ACC112 (cell line): ENCODE results near the gene TMTC1.
"Not testable (repeated sequence)": the region's sequence is repeated elsewhere in the genome, so short reads cannot be mapped to it uniquely, and the experiment has no call there.

Experiments
- H2AFZ ChIP-seq: fragments of 200-600 bp; sonication (generic); one replicate; pipeline ENCODE4 v1.6.0; 2017; ENCODE audit warnings: antibody characterized with exemption, low read length; ENCODE audit not compliant: unreplicated experiment
- H3K27ac ChIP-seq: fragments of 200-600 bp; sonication (generic); 2 replicates; pipeline ENCODE4 v1.5.1; 2014; ENCODE audit warnings: low read depth, mild to moderate bottlenecking, antibody characterized with exemption, low read length, moderate library complexity
- H3K27me3 ChIP-seq: fragments of 200-600 bp; sonication (generic); 2 replicates; pipeline ENCODE4 v1.6.1; 2014; ENCODE audit warnings: mild to moderate bottlenecking, antibody characterized with exemption, low read length, moderate library complexity, mixed read lengths; ENCODE audit not compliant: insufficient read depth
- H3K36me3 ChIP-seq: fragments of 200-600 bp; sonication (generic); 2 replicates; pipeline ENCODE4 v1.6.1; 2016; ENCODE audit warnings: mild to moderate bottlenecking, antibody characterized with exemption, low read length, moderate library complexity, mixed read lengths; ENCODE audit not compliant: insufficient read depth
- H3K4me1 ChIP-seq: fragments of 200-600 bp; sonication (generic); one replicate; pipeline ENCODE4 v1.6.1; 2016; ENCODE audit warnings: low read length, mixed read lengths; ENCODE audit not compliant: insufficient read depth, unreplicated experiment, control insufficient read depth
- H3K4me3 ChIP-seq: fragments of 200-600 bp; sonication (generic); 2 replicates; pipeline ENCODE4 v1.5.1; 2014; ENCODE audit warnings: mild to moderate bottlenecking, low read depth, low read length
- H3K79me2 ChIP-seq: fragments of 200-600 bp; sonication (generic); one replicate; pipeline ENCODE4 v1.6.0; 2016; ENCODE audit warnings: low read length; ENCODE audit not compliant: control insufficient read depth, unreplicated experiment, insufficient read depth

The TMTC1 gene

DNA sequence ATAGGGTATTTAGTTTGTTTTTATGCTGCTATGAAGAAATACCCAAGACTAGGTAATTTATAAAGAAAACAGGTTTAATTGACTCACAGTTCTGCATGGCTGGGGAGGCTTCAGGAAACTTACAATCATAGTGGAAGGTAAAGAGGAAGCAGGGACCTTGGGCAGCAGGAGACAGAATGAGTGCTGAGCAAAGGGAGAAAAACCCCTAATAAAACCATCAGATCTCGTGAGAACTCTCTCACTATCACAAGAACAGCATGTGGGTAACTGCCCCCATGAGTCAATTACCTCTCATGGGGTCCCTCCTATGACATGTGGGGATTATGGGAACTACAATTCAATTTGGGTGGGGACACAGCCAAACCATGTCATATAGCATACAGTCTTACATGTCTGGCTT, 153.6 kb downstream of the TMTC1 start:
- H3K79me2 ChIP-seq, H3K4me3 ChIP-seq, H3K27me3 ChIP-seq, H3K27ac ChIP-seq, H3K4me1 ChIP-seq, H2AFZ ChIP-seq: not testable (repeated sequence)
- peaks cover 71% of the 10 kb centered on the region for H3K36me3 ChIP-seq

DNA sequence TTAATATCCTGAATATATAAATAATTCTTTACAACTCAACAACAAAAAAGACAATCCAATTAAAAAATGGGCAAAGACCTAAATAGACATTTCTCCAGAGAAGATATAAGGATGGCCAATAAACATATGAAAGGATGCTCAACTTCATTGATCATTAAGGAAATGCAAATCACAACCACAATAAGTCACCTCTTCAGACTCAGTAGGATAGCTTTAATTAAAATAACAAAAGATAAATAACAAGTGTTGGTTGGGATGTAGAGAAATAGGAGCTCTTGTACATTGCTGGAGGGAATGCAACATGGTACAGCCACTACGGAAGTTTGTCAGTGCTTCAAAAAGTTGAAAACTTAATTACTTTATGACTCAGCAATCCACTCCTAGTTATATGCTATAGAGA, 156.5 kb downstream of the TMTC1 start:
- Histone ChIP-seq H3K36me3 (peaks cover 50% of the 10 kb centered on the region), H3K4me1 (peaks cover 3% of the 10 kb centered on the region), H2AFZ (no peak overlapping the region), H3K27me3 (no peaks in the 10 kb centered on the region), H3K27ac (no peak overlapping the region), H3K79me2 (no peaks in the 10 kb centered on the region), H3K4me3 (no peak overlapping the region)

DNA sequence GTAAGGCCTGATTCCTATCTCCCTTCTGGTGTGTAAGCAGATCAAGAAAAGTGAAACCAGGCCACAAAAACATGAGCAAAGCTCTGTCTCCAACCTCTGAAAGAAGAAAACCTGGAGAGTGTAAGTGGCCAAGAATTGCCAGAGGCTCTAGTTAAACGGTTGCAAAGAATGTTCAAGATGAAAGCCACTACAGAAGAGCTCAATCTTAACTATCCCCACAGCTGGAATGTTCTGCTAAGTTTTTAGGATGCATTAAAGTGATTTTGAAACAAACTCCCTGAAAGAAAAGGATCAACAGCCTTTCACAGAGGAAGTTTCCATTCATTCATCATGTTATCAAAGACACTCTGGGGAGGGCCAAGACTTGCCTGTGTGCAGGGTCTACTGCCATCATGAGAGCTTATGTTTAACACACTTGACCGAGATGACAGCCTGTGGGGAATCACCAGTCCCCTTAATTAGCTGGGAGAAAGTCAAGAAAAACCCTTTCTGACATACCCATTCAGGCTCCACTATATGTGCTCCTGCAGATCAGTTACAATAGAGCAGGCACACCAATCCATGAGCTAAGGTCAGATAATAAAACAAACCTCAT, 158.3 kb downstream of the TMTC1 start:
- H3K79me2 ChIP-seq, result no peaks in the 10 kb centered on the region

DNA sequence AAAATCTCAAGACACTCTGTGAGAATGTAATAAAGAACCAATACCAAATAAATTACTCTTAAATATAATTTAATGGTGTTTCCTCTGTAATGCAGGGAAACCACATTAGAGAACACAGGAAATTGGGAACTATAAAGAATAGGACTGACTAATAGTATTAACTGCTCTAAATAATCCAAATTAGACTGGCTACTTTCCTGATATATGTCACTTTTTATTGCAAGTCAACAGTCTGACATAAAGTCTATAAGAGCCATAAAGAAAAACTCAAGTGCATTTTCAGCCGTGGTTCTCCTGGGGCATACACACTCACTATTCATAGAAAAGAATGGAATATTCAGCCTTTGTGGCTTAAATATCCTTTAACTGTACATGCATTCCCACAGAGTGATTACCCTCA, 161.5 kb downstream of the TMTC1 start:
- no peaks in the 10 kb centered on the region for H3K27me3 ChIP-seq
- H3K36me3 ChIP-seq, result peaks cover 30% of the 10 kb centered on the region
- H3K27ac ChIP-seq, result no peak overlapping the region
- peaks cover 21% of the 10 kb centered on the region for H3K4me1 ChIP-seq
- H2AFZ ChIP-seq, result no peak overlapping the region
- H3K79me2 ChIP-seq, result no peaks in the 10 kb centered on the region
- no peak overlapping the region for H3K4me3 ChIP-seq

More for the DNA sequence above, 158.3 kb downstream of the TMTC1 start:
- H3K4me3 ChIP-seq, result no peak overlapping the region
- no peaks in the 10 kb centered on the region for H3K27me3 ChIP-seq
- peaks cover 47% of the 10 kb centered on the region for H3K36me3 ChIP-seq
- no peak overlapping the region; the same call in 1 of the 2 replicates for H3K27ac ChIP-seq
- H2AFZ ChIP-seq, result no peak overlapping the region
- H3K4me1 ChIP-seq, result peaks cover 3% of the 10 kb centered on the region

DNA sequence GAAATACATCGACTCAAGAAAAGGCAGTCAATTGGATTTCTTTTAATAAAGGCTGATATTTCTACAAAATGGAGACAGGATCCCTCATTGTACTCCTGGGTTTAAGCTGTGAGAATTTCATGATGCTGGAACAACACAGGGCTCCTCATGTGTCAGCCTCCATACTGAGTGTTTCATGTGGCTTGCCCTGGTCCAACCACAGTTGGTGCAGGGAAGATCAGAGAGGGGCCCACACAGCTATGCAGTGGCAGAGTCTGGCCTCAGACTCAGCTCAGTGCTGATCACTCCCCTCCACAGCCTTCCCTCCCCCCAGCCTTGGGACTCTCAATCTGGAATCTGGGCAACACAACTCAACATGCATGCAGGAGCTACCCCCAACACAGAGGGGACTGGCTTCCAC, 163.7 kb downstream of the TMTC1 start:
- Histone ChIP-seq H3K4me1 (peaks cover 31% of the 10 kb centered on the region), H3K27ac (peak overlapping the region; percentile 100; the same call in 1 of the 2 replicates), H2AFZ (no peak overlapping the region), H3K4me3 (no peak overlapping the region), H3K36me3 (peaks cover 37% of the 10 kb centered on the region), H3K79me2 (peaks cover 2% of the 10 kb centered on the region), H3K27me3 (no peaks in the 10 kb centered on the region)

DNA sequence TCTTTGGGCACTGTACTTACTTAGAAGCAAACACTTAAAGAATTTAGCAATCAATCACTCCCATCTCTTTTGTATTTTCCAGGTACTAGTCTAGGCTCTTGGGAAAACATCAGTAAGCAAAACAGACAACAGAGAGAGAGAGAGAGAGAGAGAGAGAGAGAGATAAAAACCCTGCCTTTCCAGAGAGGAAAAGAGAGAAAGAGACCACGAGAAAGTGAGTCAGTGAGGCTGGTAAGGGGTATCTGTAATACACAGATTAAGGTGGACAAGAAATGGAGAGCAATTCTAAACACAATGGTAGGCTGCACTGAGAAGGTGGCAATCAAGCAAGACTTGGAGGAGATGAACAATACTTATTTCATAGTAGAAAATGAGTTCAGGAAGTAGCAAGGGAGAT, 166.3 kb downstream of the TMTC1 start:
- Histone ChIP-seq H3K27ac (peak overlapping the region; percentile 100), H3K27me3 (no peaks in the 10 kb centered on the region), H3K4me3 (peak overlapping the region; percentile 42; the same call in 1 of the 2 replicates), H3K4me1 (peaks cover 42% of the 10 kb centered on the region), H3K36me3 (peaks cover 60% of the 10 kb centered on the region), H2AFZ (no peak overlapping the region), H3K79me2 (peaks cover 12% of the 10 kb centered on the region)

DNA sequence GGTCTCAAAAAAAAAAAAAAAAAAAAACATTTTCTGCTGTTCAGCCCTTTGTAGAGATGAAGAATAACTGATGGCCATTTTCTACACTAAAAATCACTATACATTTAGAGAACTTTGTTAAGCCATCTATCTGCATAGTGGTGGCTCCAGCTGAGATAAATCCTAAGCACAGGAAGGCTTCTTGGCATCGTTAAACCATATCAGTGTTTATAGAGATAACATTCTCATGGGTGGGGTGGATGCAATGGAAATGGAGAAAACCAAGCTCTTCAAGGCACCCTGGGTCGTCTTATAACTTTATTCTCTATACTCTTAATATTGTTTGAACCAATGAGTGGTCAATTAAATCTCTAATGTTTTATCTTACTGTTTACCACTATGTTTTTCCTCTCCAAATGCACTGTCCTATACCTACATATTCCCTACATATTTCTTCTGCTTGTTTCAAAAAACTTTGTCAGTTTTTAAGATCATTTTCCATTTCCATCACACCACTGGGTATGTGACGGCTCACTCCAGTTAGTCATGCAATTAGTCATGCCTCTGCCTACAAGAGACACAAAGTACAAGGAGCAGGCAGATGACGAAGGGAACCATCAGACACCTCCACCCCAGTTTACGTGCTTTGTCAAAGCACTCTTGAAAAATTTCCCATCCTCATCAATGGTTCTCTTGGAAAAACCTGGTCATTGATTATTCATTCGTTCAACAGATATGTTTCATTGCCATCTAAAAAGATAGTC, 166.9 kb downstream of the TMTC1 start:
- Histone ChIP-seq H3K36me3 (peaks cover 57% of the 10 kb centered on the region), H3K4me3 (peak overlapping the region; percentile 42; the same call in 1 of the 2 replicates), H3K27ac (peak overlapping the region; percentile 100), H3K27me3 (no peaks in the 10 kb centered on the region), H3K4me1 (peaks cover 48% of the 10 kb centered on the region), H2AFZ (no peak overlapping the region), H3K79me2 (peaks cover 12% of the 10 kb centered on the region)

DNA sequence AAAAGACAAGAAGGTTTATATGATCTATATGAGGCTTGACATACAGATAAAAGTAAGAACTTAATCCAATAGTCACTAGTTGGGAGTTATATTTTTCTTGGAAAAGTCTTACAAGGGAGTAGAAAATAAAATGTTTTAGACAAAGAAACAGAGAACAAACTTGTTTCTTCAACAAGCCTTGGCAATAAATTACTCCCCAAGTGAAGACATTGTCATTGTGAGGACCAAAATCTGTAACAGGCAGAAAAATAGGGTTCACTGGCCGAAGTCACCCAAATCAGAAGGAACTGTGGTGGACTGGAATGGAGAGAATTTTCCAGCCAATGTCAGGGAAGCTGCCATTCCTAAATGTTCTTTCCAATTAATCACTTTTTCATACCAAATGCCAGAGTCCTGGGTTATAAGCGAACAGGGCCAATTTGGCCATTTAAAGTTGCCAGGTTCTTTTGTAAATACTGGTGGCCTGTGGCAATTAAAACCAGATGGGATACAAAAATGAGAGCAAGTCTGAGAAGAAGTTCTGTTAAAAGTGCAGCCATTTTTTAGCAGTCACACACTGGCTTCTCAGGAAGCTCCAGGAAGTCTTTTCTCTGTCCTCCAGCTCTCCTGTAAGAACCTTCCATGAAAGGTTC, 168.9 kb downstream of the TMTC1 start:
- no peaks in the 10 kb centered on the region for H3K27me3 ChIP-seq
- H3K4me1 ChIP-seq, result peaks cover 63% of the 10 kb centered on the region

DNA sequence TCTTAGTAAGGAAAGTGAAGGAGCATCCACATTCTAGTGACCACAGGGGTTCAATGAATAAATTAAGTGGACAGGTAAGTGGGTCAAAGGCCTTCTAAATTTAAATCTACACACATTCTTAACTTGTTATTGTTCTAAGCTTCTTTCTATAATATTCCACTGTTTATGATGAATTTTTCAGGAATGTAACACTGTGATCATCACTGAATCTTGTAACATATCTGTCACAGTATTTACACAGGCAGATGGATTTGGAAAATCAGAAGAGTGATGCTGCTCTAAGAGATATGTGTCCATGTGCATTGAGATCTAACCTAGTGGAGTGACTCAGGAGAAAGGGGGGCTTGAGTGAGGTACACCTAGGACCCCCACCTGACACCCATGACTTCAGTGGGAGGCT, 170.8 kb downstream of the TMTC1 start:
- H3K27ac ChIP-seq, result peak overlapping the region; percentile 100
- H2AFZ ChIP-seq, result no peak overlapping the region
- H3K79me2 ChIP-seq, result peaks cover 12% of the 10 kb centered on the region
- peaks cover 41% of the 10 kb centered on the region for H3K36me3 ChIP-seq
- peaks cover 52% of the 10 kb centered on the region for H3K4me1 ChIP-seq
- no peak overlapping the region for H3K4me3 ChIP-seq
- H3K27me3 ChIP-seq, result no peaks in the 10 kb centered on the region

More for the DNA sequence above, 168.9 kb downstream of the TMTC1 start:
- Histone ChIP-seq H3K79me2 (peaks cover 12% of the 10 kb centered on the region), H2AFZ (no peak overlapping the region), H3K4me3 (no peak overlapping the region), H3K27ac (peak overlapping the region; percentile 100; the same call in 1 of the 2 replicates), H3K36me3 (peaks cover 46% of the 10 kb centered on the region)

DNA sequence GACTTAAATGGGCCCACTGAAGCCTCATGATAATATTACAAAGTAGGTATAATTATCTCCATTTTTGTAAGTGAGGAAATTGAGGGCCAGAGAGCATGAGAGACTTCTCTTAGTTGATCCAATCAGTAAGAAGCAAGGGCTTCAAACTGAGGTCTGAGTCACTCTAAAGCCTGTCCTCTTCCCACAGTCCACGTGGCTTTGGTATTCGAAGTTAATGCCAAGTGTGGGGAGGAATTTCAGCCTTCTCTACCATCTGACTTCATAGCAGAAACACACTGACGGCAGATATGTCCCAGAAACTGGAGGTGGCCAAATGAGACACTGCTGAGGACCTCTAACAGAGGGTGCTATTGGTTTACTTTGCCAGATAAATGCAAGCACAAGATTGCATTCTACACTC, 171.8 kb downstream of the TMTC1 start:
- peaks cover 12% of the 10 kb centered on the region for H3K79me2 ChIP-seq

More for the DNA sequence above, 171.8 kb downstream of the TMTC1 start:
- Histone ChIP-seq H3K27ac (peak overlapping the region; percentile 100), H3K36me3 (peaks cover 41% of the 10 kb centered on the region), H3K4me3 (no peak overlapping the region), H2AFZ (no peak overlapping the region), H3K4me1 (peaks cover 43% of the 10 kb centered on the region), H3K27me3 (no peaks in the 10 kb centered on the region)
